Chondrocyte (in vitro differentiated cells): Measurements from ENCODE around the gene THAP10. TPM values are rescaled to one million over a fixed set of nuclear protein-coding genes. Genes with fewer than 3 reads are reported as not detected.

ENCODE experiments used
- DNase-seq: peaks from one replicate; pipeline ENCODE4 v3.0.0; 2021; ENCODE audit warnings: mixed read lengths, low spot score
- H3K27ac Mint-ChIP-seq: one replicate; pipeline ENCODE4 v1.8.0; 2021; ENCODE audit warnings: mild to moderate bottlenecking, moderate library complexity, mixed read lengths; ENCODE audit not compliant: unreplicated experiment
- H3K27me3 Mint-ChIP-seq: 2 replicates; pipeline ENCODE4 v1.8.0; 2021; ENCODE audit warnings: low read depth, mixed read lengths
- H3K36me3 Mint-ChIP-seq: 2 replicates; pipeline ENCODE4 v1.8.0; 2021; ENCODE audit warnings: low read depth, mixed read lengths
- H3K4me1 Mint-ChIP-seq: 2 replicates; pipeline ENCODE4 v1.8.0; 2021; ENCODE audit warnings: low read depth, mild to moderate bottlenecking, mixed read lengths
- H3K4me3 Mint-ChIP-seq: one replicate; pipeline ENCODE4 v1.8.0; 2021; ENCODE audit warnings: mild to moderate bottlenecking, moderate library complexity, mixed read lengths; ENCODE audit not compliant: unreplicated experiment
- H3K9me3 Mint-ChIP-seq: 2 replicates; pipeline ENCODE4 v1.8.0; 2021; ENCODE audit warnings: low read depth, mixed read lengths
- CTCF ChIP-seq: fragments of 200-600 bp; sonication (generic); IDR thresholded peaks from 2 replicates; pipeline ENCODE4 v1.5.0; 2021; ENCODE audit warnings: antibody characterized with exemption, mild to moderate bottlenecking, moderate library complexity
- total RNA-seq: library from RNA; stranded (reverse); gene quantifications from 3 replicates; pipeline ENCODE4 v1.2.1, GENCODE V29; 2021

The THAP10 gene
- total RNA-seq, 1 donor from 2014 or later, result 2.2 TPM

DNA sequence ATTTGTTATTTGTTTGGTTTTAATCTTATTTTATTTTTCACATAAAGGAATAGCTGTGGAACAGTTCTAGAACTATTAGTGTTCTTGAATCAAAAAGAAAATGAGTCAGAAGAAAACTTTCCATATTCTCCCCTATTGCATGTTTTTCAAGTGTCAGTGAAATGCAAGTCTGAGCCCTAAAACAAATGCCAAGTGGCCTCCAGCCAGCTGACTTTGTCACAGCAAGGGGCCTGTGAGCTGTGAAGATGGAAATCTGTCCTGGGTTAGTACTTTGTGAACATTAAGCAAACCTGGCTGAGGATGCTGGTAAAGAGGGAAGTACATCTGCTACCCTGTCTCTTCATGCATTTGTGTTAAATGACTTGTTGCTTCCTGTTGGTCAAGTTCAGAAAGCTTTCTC, 14.6 kb upstream of the THAP10 start:
- H3K27me3 Mint-ChIP-seq, result no peaks in the 10 kb centered on the region
- no peak for DNase-seq
- H3K4me3 Mint-ChIP-seq, result no peak overlapping the region
- peak overlapping the region; percentile 56 for H3K27ac Mint-ChIP-seq
- peaks cover 20% of the 10 kb centered on the region for H3K4me1 Mint-ChIP-seq
- TF ChIP-seq CTCF, result no peak
- H3K36me3 Mint-ChIP-seq, result peaks cover 18% of the 10 kb centered on the region
- peaks cover 12% of the 10 kb centered on the region for H3K9me3 Mint-ChIP-seq

- no peak for TF ChIP-seq CTCF
- peak overlapping the region; percentile 88 for H3K27ac Mint-ChIP-seq
- H3K27me3 Mint-ChIP-seq, result no peaks in the 10 kb centered on the region
- H3K36me3 Mint-ChIP-seq, result peaks cover 3% of the 10 kb centered on the region
- H3K4me3 Mint-ChIP-seq, result no peak overlapping the region
- peaks cover 18% of the 10 kb centered on the region for H3K4me1 Mint-ChIP-seq
- DNase-seq, result no peak
- H3K9me3 Mint-ChIP-seq, result no peaks in the 10 kb centered on the region
Observed at GRCh38 chr15:70902107-70902506, 9.9 kb upstream of the THAP10 start.

DNA sequence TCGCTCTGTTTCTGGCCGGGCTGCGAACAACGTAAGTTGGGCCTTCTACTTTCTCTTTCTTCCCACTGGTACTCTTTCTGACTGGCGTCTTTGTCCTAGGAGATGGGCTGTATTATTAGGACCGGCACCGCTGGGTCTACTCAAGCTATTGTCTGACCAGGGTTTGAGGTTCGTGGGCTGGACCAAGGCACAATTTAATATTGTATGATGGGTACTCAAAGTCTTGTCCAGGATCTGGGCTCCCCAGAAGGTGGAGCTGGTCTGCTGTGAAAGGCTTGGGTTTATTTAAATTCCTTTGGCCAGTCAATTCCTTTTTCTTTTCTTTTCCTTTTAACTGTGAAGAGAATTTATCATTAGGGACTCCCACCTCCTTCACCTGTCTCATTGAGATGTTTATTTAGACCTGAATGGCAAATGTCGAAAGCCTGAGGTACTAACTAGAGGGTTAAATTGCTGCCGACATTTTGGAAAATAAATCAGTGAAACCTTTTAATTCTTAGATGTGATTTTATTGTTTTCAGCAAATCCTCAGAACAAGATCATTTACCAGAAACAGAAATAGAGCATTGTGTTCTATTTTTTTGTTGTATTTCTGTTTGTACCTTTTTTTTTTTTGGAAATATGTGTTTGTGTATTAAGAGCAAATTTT, 803 bp upstream of the THAP10 start:
- Mint-ChIP-seq H3K36me3 (no peaks in the 10 kb centered on the region), H3K4me1 (peaks cover 17% of the 10 kb centered on the region), H3K9me3 (no peaks in the 10 kb centered on the region), H3K27me3 (no peaks in the 10 kb centered on the region), H3K27ac (peak overlapping the region; percentile 92), H3K4me3 (peak overlapping the region; percentile 79)
- TF ChIP-seq CTCF, result peak; percentile 92
- no peak for DNase-seq

DNA sequence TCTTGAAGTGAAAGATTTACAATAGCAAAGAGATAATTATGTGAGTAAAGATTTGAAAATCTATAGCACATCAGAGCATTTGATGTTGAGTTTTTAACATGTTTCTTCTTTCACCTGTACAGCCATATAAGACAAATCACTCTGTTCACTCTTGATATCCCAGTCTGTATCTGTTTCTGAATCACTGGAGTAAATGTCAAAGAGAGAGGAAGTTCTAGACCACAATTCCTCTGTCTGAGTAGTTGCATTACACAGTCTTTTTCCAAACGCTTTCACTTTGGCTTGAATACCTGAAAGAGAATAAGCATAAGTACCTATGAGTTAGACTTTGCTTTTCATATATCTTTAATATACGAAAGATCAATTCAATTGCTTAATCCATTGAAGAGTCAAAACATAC, 9.9 kb downstream of the THAP10 start:
- DNase-seq, result no peak
- Mint-ChIP-seq H3K4me3 (no peak overlapping the region), H3K27ac (no peak overlapping the region), H3K9me3 (no peaks in the 10 kb centered on the region), H3K4me1 (peaks cover 17% of the 10 kb centered on the region), H3K36me3 (no peaks in the 10 kb centered on the region), H3K27me3 (no peaks in the 10 kb centered on the region)
- TF ChIP-seq CTCF, result no peak

DNA sequence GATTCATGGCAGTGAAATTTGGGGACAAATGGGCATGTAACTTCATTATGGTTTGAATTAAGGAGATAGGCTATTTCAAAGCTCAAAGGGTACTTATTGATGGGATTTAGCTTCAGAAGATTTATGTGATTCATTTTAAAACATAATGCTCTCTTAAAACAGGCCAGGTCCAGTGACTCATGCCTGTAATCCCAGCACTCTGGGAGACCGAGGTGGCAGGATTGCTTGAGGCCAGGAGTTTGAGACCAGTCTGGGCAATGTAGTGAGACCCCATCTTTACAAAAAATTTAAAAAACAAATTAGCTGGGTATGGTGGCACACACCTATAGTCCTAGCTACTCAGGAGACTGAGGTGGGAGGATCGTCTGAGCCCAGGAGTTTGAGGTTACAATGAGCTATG, 11.5 kb downstream of the THAP10 start:
- H3K36me3 Mint-ChIP-seq, result no peaks in the 10 kb centered on the region
- no peaks in the 10 kb centered on the region for H3K27me3 Mint-ChIP-seq
- no peak overlapping the region for H3K4me3 Mint-ChIP-seq
- H3K27ac Mint-ChIP-seq, result no peak overlapping the region
- peaks cover 17% of the 10 kb centered on the region for H3K4me1 Mint-ChIP-seq
- TF ChIP-seq CTCF, result no peak
- H3K9me3 Mint-ChIP-seq, result no peaks in the 10 kb centered on the region
- no peak for DNase-seq
